Stimulated activated CD8-positive, alpha-beta memory T cell treated with anti-CD3 and anti-CD28 coated beads, Interleukin-2, amount 100 ng/mL, for 1 hour (primary cell): ENCODE measurements around the gene IKZF4.
A peak's percentile ranks its signal among the peaks of the same experiment; 100 is the strongest.
"Not testable (repeated sequence)": the region's sequence is repeated elsewhere in the genome, so short reads cannot be mapped to it uniquely, and the experiment has no call there.

Experiments used
- DNase-seq, 2 donors: peaks; one replicate each; pipeline ENCODE4 v3.0.0-alpha.2; 2020; ENCODE audit warnings: low read depth in 2 of 2

The IKZF4 gene

GRCh38 chr12:56020423-56021184 is at the start of gene IKZF4:
Gene IKZF4, plus strand, starts transcription at chr12:56021043. Its CDS starts 451 bp downstream, at chr12:56021494.
- DNase-seq: no peak

GRCh38 chr12:55972042-55972441 is 48.8 kb upstream of the IKZF4 start:
- DNase-seq: no peak

- DNase-seq: no peak
Observed at GRCh38 chr12:55972456-55972855, 48.4 kb upstream of the IKZF4 start.

- no peak for DNase-seq
Observed at GRCh38 chr12:55972911-55973598, 47.8 kb upstream of the IKZF4 start.

GRCh38 chr12:55973599-55974307 is 47.1 kb upstream of the IKZF4 start, which contains the start of gene RAB5B:
Gene RAB5B, plus strand, starts transcription at chr12:55974078. Its CDS starts 12,883 bp downstream, at chr12:55986961.
- peak; percentile 91 to 96 for DNase-seq

- peak in 1 of 2 donors; percentile 16 for DNase-seq
Observed at GRCh38 chr12:55974308-55974730, 46.5 kb upstream of the IKZF4 start.

GRCh38 chr12:55978393-55978792 is 42.5 kb upstream of the IKZF4 start:
- DNase-seq: no peak

- DNase-seq: no peak
Observed at GRCh38 chr12:55979069-55979468, 41.8 kb upstream of the IKZF4 start.

- not testable (repeated sequence) for DNase-seq
Observed at GRCh38 chr12:55981882-55982281, 39.0 kb upstream of the IKZF4 start.

- no peak for DNase-seq
Observed at GRCh38 chr12:55982319-55982936, 38.4 kb upstream of the IKZF4 start.

GRCh38 chr12:55983232-55983842 is 37.5 kb upstream of the IKZF4 start:
- no peak for DNase-seq

GRCh38 chr12:55984861-55985260 is 36.0 kb upstream of the IKZF4 start:
- no peak for DNase-seq

- DNase-seq: no peak
Observed at GRCh38 chr12:55985341-55985740, 35.5 kb upstream of the IKZF4 start.

GRCh38 chr12:55985976-55986375 is 34.9 kb upstream of the IKZF4 start:
- not testable (repeated sequence) for DNase-seq

- no peak for DNase-seq
Observed at GRCh38 chr12:55991110-55991509, 29.7 kb upstream of the IKZF4 start.

- DNase-seq: no peak
Observed at GRCh38 chr12:55993230-55993853, 27.5 kb upstream of the IKZF4 start.

- DNase-seq: no peak
Observed at GRCh38 chr12:55995366-55995765, 25.5 kb upstream of the IKZF4 start.

GRCh38 chr12:55996201-55996714 is 24.6 kb upstream of the IKZF4 start:
- peak; percentile 29 to 35 for DNase-seq

GRCh38 chr12:55996715-55997534 is 23.9 kb upstream of the IKZF4 start, which contains the start of gene SUOX:
Gene SUOX, plus strand, starts transcription at chr12:55997276. Its CDS starts 4,946 bp downstream, at chr12:56002222.
- no peak for DNase-seq

- no peak for DNase-seq
Observed at GRCh38 chr12:55997535-55997859, 23.3 kb upstream of the IKZF4 start.
